Stimulated activated CD8-positive, alpha-beta memory T cell treated with anti-CD3 and anti-CD28 coated beads, Interleukin-15, amount 100 ng/mL, for 48 hours (primary cell): ENCODE results near the gene UCN3.
"Not testable (repeated sequence)": the region's sequence is repeated elsewhere in the genome, so short reads cannot be mapped to it uniquely, and the experiment has no call there.

Experiments used
- DNase-seq, 2 donors: peaks; one replicate each; pipeline ENCODE4 v3.0.0-alpha.2; 2020; ENCODE audit warnings: low read depth in 2 of 2

UCN3 gene

GRCh38 chr10:5410787-5411186, 46.0 kb downstream of the UCN3 start:
- DNase-seq: not testable (repeated sequence)

DNA sequence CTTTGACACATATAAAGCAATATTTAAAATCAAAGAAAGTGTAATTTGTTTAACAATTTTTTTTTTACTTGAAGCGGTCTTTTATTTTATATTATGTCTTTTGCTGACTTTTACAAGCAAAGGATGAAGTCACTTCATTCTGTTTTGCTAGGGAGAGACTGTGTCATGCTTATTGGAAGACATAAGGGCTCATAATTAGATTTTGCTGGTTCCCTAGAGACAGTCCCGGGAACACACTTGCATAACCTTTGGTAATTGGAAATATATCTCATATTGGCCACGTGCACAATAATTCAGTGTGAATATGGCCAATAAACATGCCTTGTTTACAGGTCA, 47.1 kb downstream of the UCN3 start:
- no peak for DNase-seq

DNA sequence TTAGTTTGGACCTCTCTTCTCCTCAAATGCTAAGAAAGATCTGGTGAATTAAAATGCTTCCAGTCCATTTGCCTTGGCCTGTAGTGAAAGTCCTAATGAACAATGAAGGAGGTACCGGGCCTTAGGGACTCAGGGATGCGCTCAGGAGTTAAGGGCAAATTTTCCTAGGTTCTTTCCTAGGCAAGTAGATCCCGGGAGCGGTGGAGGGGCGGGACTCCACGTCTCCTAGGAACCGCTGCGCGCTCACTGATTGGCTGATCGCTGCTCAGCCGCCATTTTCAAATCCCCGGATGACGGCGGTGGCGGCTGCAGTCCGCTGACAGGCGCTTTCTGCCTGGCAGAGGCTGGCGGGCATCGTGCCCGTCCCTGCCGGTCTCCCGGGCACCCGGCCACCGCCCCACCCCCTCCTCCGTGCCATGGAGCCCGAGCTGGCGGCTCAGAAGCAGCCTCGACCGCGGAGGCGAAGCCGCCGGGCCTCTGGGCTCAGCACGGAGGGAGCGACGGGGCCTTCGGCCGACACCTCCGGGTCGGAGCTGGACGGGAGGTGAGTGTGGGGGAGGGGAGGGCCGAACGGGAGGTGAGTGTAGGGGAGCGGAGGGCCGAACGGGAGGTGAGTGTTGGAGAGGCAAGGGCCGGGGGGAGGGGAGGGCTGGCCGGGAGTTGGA, 47.6 kb downstream of the UCN3 start, which contains the start of gene NET1:
Gene NET1 (plus strand): TSS at position 281 of the 665 bp plus-strand sequence. CDS start 136 bp downstream, at position 417.
- peak; percentile 60 to 64 for DNase-seq

DNA sequence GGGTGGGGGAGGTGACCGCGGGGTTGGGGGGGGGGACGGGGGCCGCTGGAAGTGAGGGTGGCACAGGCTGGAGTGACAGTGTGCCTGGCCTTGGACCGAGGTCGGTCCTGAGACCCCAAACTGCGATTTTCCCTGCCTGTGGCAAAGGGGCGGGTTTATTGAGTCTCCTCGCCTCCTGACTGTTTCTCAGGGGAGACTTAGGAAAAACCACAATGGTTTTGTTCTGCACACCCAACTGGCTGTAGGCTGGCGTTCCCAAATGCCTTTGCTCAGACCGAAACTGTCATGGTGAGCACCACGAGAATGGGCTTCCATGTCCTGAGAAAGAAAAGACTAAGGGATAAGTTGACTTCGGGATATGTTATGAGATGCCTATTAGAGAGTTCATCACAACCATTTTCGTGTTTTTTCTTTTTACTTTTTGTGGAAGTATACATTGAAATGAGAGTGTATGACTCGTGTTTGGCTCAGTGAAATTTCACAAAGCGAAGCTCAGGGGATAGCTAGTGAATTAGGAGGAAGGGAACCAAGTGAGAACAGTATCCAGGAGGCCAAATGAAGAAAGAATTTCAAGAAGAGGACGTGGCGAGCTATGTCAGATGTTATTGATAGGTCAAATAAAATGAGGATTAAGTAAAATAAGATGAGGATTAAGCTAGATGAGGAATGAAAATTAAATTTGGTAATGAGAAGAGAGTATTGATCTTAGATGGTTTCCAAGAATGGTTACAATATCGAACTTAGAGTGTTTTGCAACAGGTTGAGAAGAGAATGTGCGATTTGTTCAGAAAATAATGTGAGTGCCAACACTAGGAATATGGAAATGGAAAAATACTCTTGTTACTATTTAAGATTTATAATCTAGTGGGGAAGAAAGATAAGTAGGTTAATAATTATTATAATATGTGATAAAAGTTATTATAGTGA, 48.5 kb downstream of the UCN3 start:
- DNase-seq: no peak

- DNase-seq: no peak
Measured at GRCh38 chr10:5416981-5417380, 52.2 kb downstream of the UCN3 start.

DNA sequence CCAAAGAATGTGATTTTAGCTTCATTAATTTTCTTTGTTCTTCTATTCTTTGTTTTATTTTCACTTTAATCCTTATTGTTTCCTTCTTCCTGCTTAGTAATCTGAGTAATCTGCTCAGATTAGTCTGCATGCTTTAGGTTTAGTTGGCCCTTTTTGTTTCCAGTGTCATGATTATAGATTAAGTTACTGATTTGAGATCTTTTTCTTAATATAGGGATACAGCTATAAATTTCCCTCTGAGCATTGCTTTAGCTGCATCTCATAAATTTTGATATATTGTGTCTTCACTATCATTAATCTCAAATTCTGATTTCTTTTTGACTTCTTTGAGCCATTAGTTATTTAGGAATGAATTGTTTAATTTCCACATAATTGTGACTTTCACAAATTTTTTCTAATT, 53.8 kb downstream of the UCN3 start:
- DNase-seq: no peak

- no peak for DNase-seq
Measured at GRCh38 chr10:5419466-5420094, 54.8 kb downstream of the UCN3 start.

- no peak for DNase-seq
Measured at GRCh38 chr10:5423771-5424170, 59.0 kb downstream of the UCN3 start.
